ENCODE results near the gene RDH13. TPM values are rescaled to one million over a fixed set of nuclear protein-coding genes. Genes with fewer than 3 reads are reported as not detected.

Gene RDH13
- total RNA-seq, 4 donors from 2014 or later, result 2.6 to 48.7 (median 17.1) TPM

DNA sequence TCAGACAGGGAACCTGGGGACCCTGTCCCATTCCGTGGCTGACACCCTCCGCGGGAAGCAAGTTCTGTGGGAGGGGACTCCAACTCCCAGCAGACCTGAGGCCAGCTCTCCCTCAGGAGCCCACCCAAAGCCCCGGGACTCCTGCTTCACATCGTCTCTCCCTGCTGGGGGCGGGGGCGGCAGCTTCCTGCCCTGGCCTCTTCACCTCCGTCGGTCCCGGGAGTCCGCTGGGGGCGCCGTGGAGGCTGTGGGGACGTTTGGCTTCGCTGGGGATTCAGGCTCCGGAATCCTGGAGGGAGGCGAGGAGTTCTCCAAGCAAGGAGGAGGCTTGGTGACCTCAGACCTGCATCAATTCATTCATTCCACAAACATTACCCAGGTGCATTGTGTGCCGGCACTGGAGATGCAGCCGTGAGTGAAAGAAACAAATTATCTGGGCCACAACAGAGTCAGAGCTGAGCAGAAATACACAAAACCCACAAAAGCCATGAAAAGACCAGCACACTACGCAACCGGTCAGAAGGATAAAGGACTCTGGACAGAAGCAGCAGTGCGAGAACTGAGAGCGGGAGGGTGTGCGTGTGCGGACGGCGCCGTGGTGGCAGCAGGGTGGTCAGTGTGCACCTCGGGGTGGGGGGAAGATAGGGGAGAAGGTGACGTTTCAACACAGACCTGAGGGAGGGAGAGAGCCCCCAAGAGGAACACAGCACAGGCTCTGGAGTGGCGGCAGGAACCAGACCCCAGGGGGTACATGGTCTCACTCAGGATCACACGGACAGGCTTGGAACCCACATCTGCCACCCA, 31.7 kb upstream of the RDH13 start:
- Histone ChIP-seq H3K4me1 (no peaks in the 10 kb centered on the region), H3K27ac (no peak overlapping the region), H3K36me3 (no peaks in the 10 kb centered on the region), H3K27me3 (no peaks in the 10 kb centered on the region), H3K4me3 (no peak overlapping the region), H3K9me3 (no peaks in the 10 kb centered on the region)
- intact Hi-C loops (cut with DNase I; ENCODE audit: low total_unique reads), result no loop called here
- no peak for TF ChIP-seq POLR2A (IDR thresholded peaks at IDR 0.05)
- TF ChIP-seq, protein P1, sequence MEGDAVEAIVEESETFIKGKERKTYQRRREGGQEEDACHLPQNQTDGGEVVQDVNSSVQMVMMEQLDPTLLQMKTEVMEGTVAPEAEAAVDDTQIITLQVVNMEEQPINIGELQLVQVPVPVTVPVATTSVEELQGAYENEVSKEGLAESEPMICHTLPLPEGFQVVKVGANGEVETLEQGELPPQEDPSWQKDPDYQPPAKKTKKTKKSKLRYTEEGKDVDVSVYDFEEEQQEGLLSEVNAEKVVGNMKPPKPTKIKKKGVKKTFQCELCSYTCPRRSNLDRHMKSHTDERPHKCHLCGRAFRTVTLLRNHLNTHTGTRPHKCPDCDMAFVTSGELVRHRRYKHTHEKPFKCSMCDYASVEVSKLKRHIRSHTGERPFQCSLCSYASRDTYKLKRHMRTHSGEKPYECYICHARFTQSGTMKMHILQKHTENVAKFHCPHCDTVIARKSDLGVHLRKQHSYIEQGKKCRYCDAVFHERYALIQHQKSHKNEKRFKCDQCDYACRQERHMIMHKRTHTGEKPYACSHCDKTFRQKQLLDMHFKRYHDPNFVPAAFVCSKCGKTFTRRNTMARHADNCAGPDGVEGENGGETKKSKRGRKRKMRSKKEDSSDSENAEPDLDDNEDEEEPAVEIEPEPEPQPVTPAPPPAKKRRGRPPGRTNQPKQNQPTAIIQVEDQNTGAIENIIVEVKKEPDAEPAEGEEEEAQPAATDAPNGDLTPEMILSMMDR (IDR thresholded peaks at IDR 0.05), result no peak
- DNase-seq, result no peak

DNA sequence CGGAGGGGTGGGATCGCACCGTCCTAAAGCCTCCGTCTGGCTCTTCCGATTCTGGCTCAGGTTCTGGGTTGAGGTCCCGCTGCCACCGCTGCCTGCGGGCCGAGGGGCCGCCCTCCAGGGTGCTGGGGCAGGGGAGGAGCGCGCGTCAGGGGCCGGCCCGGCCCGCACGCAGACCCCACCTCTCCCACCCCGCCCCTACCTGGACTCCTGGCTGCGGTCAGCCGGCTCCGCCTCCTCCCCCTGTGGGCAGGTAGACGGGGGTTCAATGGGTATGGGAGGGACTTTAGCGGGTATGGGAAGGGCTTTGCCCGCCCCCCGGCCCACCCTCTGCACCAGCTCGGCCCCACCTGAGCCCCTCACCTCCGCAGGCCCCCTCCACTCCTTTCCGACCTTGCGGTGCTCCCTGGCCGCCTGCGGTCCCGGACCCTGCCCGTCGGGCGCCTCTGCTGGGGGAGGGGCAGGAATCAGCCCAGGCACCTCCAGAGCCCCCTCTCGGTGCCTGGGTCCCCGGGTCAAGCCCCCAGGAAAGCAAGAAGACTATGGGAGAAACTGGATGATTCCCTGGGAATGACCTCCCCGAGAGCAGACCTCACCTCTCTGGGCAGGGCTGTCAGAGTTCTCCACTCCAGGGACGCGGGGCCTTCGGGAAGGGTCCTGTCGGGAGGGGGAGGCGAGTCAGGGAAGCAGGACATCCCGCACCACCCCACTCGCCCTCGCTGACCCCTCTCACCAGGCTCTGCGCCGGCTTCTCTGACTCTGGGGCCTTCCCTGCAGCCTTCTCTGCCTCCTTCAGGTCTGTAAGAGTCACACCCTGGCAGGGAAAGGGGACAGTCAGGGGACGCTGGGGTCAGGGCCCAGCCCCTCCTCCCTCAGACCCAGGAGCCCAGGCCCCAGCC, 29.7 kb upstream of the RDH13 start:
- intact Hi-C loops (cut with DNase I; ENCODE audit: low total_unique reads), result no loop called here
- no peaks in the 10 kb centered on the region for H3K36me3 ChIP-seq
- peaks cover 0 to 8% of the 10 kb centered on the region in 2 donors for H3K4me1 ChIP-seq
- H3K9me3 ChIP-seq, result no peaks in the 10 kb centered on the region
- DNase-seq, result no peak
- no peak overlapping the region for H3K27ac ChIP-seq
- no peaks in the 10 kb centered on the region for H3K27me3 ChIP-seq
- TF ChIP-seq POLR2A (IDR thresholded peaks at IDR 0.05), result no peak
- TF ChIP-seq, protein P1 (IDR thresholded peaks at IDR 0.05), result no peak
- H3K4me3 ChIP-seq, result no peak overlapping the region

DNA sequence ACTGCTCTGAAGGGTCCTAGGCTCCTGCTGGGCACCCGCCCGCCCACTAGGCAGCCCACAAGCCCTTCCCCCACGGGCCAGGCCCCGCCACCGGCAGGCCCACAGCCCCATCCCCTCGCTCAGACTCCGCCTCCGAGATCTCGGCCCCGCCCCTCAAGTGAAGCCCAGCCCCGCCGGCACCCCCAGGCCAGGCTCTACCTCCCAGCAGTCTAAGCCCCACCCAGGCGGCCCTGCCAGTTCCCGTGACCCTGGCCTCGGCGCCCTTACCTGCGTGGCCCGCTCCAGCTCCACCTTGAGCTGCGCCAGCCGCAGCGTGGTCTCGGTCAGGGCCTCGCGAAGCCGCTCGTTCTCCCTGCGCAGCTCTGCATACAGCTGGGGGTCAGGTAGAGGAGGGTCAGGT, 29.0 kb upstream of the RDH13 start:
- Histone ChIP-seq H3K27ac (no peak overlapping the region), H3K27me3 (no peaks in the 10 kb centered on the region), H3K36me3 (no peaks in the 10 kb centered on the region), H3K4me3 (no peak overlapping the region), H3K4me1 (peaks cover 0 to 9% of the 10 kb centered on the region in 2 donors), H3K9me3 (no peaks in the 10 kb centered on the region)
- no peak for DNase-seq
- intact Hi-C loops (cut with DNase I; ENCODE audit: low total_unique reads), result no loop called here
- TF ChIP-seq POLR2A (IDR thresholded peaks at IDR 0.05), result no peak
- TF ChIP-seq, protein P1 (IDR thresholded peaks at IDR 0.05), result no peak

GRCh38 chr19:55091126-55091910, 28.4 kb upstream of the RDH13 start:
- Histone ChIP-seq H3K9me3 (no peaks in the 10 kb centered on the region), H3K27me3 (no peaks in the 10 kb centered on the region), H3K4me3 (no peak overlapping the region), H3K36me3 (no peaks in the 10 kb centered on the region), H3K4me1 (peaks cover 0 to 9% of the 10 kb centered on the region in 2 donors), H3K27ac (no peak overlapping the region)
- intact Hi-C loops (cut with DNase I; ENCODE audit: low total_unique reads), result no loop called here
- TF ChIP-seq POLR2A (IDR thresholded peaks at IDR 0.05), result no peak
- TF ChIP-seq, protein P1 (IDR thresholded peaks at IDR 0.05), result no peak
- no peak for DNase-seq
